Epithelial cell of proximal tubule (primary cell): ENCODE data around the gene NFKBIZ. TPM values are rescaled to one million over a fixed set of nuclear protein-coding genes. Genes with fewer than 3 reads are reported as not detected.

Experiments used
- DNase-seq: peaks from one replicate; pipeline ENCODE4 v3.0.0-alpha.2; 2011; ENCODE audit warnings: low read depth
- H3K4me3 ChIP-seq: 2 replicates; pipeline ENCODE4 v1.5.1; 2011; ENCODE audit warnings: low read depth, mild to moderate bottlenecking, low read length
- CTCF ChIP-seq: conservative IDR thresholded peaks from 2 replicates; pipeline ENCODE4 v1.5.1; 2012; ENCODE audit warnings: low read depth, mild to moderate bottlenecking, low read length
- total RNA-seq: library from RNA; depleted of rRNA; stranded (reverse); fragments of >200 nt; gene quantifications from 2 replicates; pipeline ENCODE4 v1.2.3, GENCODE V29; 2015

Gene NFKBIZ
- total RNA-seq, 1 donor from 2014 or later = 140 TPM

DNA sequence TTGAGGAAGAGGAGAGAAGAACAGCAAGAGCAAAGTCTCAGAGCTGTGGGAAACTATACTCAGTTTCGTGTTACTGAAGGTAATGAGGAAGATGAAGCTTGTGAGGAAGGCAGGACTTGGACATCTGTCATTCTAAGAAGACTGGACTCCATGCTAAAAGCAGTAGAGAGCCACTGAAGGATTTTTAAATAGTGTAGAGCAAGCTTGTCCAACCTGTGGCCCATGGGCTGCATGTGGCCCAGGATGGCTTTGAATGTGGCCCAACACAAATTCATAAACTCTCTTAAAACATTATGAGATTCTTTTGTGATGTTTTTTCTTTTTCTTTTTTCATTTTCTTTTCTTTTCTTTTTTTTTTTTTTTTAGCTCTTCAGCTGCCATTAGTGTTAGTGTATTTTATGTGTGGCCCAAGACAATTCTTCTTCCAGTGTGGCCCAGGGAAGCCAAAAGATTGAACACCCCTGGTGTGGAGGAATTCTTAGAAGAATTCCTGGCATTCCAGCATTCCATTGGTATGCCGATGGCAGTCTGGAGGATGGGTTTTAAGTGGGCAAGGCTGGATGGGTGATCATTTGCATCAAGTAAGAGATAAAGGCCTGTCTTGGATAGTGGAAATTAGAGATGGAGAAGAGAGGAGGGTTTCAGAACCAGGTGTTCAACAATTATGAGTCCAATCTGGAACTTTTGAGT, 6.9 kb upstream of the NFKBIZ start:
- DNase-seq = no peak
- no peak for TF ChIP-seq CTCF

GRCh38 chr3:101842935-101843330, 6.4 kb upstream of the NFKBIZ start:
- no peak overlapping the region for H3K4me3 ChIP-seq
- DNase-seq = no peak
- TF ChIP-seq CTCF = no peak

More for the DNA sequence above, 6.9 kb upstream of the NFKBIZ start:
- H3K4me3 ChIP-seq = no peak overlapping the region

GRCh38 chr3:101845425-101845824, 3.9 kb upstream of the NFKBIZ start:
- H3K4me3 ChIP-seq = no peak overlapping the region
- no peak for TF ChIP-seq CTCF
- no peak for DNase-seq

DNA sequence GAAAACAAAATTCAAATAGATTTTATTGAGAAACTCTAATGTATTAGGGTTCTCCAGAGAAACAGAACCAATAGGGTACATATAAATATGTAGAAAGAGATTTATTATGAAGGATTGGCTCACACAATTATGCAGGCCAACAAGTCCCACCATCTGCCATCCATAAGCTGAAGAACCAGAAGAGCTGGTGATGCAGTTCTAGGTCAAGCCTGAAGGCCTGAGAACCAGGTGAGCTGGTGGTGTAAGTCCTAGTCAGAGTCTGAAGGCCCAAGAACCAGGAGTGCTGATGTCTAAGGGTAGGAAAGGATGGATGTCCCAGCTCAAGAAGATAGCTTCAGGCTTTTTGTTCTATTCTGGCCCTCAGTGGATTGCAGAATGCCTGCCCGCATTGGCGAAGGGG, 2.6 kb upstream of the NFKBIZ start:
- no peak overlapping the region for H3K4me3 ChIP-seq
- no peak for TF ChIP-seq CTCF
- no peak for DNase-seq

GRCh38 chr3:101847328-101847727, 2.0 kb upstream of the NFKBIZ start:
- no peak for TF ChIP-seq CTCF
- no peak for DNase-seq
- no peak overlapping the region for H3K4me3 ChIP-seq

GRCh38 chr3:101848326-101848725, 988 bp upstream of the NFKBIZ start:
- TF ChIP-seq CTCF = no peak
- H3K4me3 ChIP-seq = peak overlapping the region; percentile 60
- DNase-seq = no peak

- peak overlapping the region; percentile 96 for H3K4me3 ChIP-seq
- no peak for DNase-seq
- TF ChIP-seq CTCF = no peak
These were observed 466 bp downstream of the NFKBIZ start for GRCh38 chr3:101849714-101850245.
